Endothelial cell (in vitro differentiated cells): ENCODE measurements around the gene CCM2L. TPM values are rescaled to one million over a fixed set of nuclear protein-coding genes. Genes with fewer than 3 reads are reported as not detected.

Experiments
- DNase-seq: peaks from one replicate; pipeline ENCODE4 v3.0.0; 2021; ENCODE audit warnings: low spot score
- H3K27ac Mint-ChIP-seq: one replicate; pipeline ENCODE4 v1.8.0; 2021; ENCODE audit warnings: mixed read lengths, inconsistent platforms; ENCODE audit not compliant: unreplicated experiment
- H3K27me3 Mint-ChIP-seq: one replicate; pipeline ENCODE4 v1.8.0; 2021; ENCODE audit warnings: mild to moderate bottlenecking, moderate library complexity, mixed read lengths, inconsistent platforms; ENCODE audit not compliant: unreplicated experiment
- H3K36me3 Mint-ChIP-seq: one replicate; pipeline ENCODE4 v1.8.0; 2021; ENCODE audit warnings: mild to moderate bottlenecking, low read depth, mixed read lengths, inconsistent platforms; ENCODE audit not compliant: unreplicated experiment
- H3K4me1 Mint-ChIP-seq: one replicate; pipeline ENCODE4 v1.8.0; 2021; ENCODE audit warnings: mild to moderate bottlenecking, mixed read lengths, inconsistent platforms; ENCODE audit not compliant: unreplicated experiment
- H3K4me3 Mint-ChIP-seq: one replicate; pipeline ENCODE4 v1.8.0; 2021; ENCODE audit warnings: mild to moderate bottlenecking, mixed read lengths, inconsistent platforms; ENCODE audit not compliant: unreplicated experiment
- H3K9me3 Mint-ChIP-seq: one replicate; pipeline ENCODE4 v1.8.0; 2021; ENCODE audit warnings: mixed read lengths, inconsistent platforms; ENCODE audit not compliant: unreplicated experiment
- CTCF ChIP-seq: fragments of 200-600 bp; sonication (generic); IDR thresholded peaks from one replicate; pipeline ENCODE4 v1.5.0; 2021; ENCODE audit warnings: antibody characterized with exemption; ENCODE audit not compliant: unreplicated experiment
- long read RNA-seq: library from polyadenylated mRNA; unstranded; transcript quantifications from one replicate; pipeline ENCODE4 v2.0.0, GENCODE V29; 2020; ENCODE audit not compliant: unreplicated experiment
- total RNA-seq: library from RNA; stranded (reverse); fragmentation: NEBNext Ultra II Directional; extraction: Animal tissue kit (Norgen Biotek cat#: 25700); gene quantifications from one replicate; pipeline ENCODE4 v1.2.1, GENCODE V29; 2021; ENCODE audit not compliant: unreplicated experiment

Gene CCM2L
- 27.2 TPM for total RNA-seq
- long read RNA-seq, partial matches to known transcripts = 1 of 2 reads
- long read RNA-seq, other reads (novel, unspliced or antisense) = 1 of 2 reads

DNA sequence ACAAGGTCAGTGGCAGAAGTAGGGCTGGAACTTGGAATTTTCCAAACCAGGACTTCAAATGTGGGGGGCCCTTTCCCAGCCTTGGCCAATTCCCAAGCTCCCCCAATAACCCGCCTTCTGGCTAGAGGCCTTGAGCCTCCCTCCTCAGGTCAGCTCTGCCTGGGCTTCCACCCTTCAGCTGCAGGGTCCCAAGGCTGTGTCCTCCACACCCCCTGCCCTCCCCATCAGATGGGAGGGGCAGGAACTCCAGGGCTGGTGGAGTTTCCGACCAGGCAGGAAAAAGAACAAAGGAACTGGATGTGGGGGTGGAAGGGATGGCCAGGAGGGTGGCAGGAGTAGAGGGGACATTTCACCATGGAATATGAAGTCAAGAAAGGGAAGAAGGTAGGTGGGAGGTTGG, at the start of gene CCM2L:
Gene CCM2L, plus strand, starts transcription at position 338 of the 400 bp plus-strand sequence. Its CDS starts 17 bp downstream, at position 355.
- H3K4me1 Mint-ChIP-seq = peaks cover 50% of the 10 kb centered on the region
- peaks cover 8% of the 10 kb centered on the region for H3K27me3 Mint-ChIP-seq
- no peak for TF ChIP-seq CTCF
- peak within 1 kb of the TSS; percentile 88 for H3K4me3 Mint-ChIP-seq
- peak within 1 kb of the TSS; percentile 92 for H3K27ac Mint-ChIP-seq
- peaks cover 2% of the 10 kb centered on the region for H3K36me3 Mint-ChIP-seq
- no peaks in the 10 kb centered on the region for H3K9me3 Mint-ChIP-seq
- peak; percentile 38 for DNase-seq

GRCh38 chr20:31962761-31963160, 47.5 kb upstream of the CCM2L start:
- H3K27me3 Mint-ChIP-seq = peaks cover 2% of the 10 kb centered on the region
- no peak overlapping the region for H3K4me3 Mint-ChIP-seq
- H3K4me1 Mint-ChIP-seq = peaks cover 8% of the 10 kb centered on the region
- TF ChIP-seq CTCF = no peak
- H3K36me3 Mint-ChIP-seq = no peaks in the 10 kb centered on the region
- DNase-seq = no peak
- H3K27ac Mint-ChIP-seq = no peak overlapping the region
- H3K9me3 Mint-ChIP-seq = no peaks in the 10 kb centered on the region

DNA sequence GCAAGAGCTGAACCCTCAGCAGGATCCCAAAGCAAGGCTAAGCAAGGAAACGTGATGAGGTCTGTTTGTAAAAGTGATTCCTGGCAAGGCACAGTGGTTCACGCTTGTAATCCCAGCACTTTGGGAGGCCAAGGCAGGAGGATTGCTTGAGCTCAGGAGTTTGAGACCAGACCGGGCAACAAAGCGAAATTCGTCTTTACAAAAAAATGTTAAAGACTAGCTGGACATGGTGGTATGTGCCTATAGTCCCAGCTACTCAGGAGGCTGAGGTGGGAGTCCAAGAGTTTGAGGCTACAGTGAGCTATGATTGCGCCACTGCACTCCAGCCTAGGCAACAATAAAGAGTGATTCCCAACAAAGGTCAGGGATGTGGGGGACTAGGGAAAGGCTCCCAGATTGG, 46.3 kb upstream of the CCM2L start:
- Mint-ChIP-seq H3K27me3 (peaks cover 2% of the 10 kb centered on the region), H3K27ac (no peak overlapping the region), H3K4me3 (no peak overlapping the region), H3K9me3 (no peaks in the 10 kb centered on the region), H3K36me3 (no peaks in the 10 kb centered on the region), H3K4me1 (peaks cover 8% of the 10 kb centered on the region)
- no peak for TF ChIP-seq CTCF
- DNase-seq = no peak

DNA sequence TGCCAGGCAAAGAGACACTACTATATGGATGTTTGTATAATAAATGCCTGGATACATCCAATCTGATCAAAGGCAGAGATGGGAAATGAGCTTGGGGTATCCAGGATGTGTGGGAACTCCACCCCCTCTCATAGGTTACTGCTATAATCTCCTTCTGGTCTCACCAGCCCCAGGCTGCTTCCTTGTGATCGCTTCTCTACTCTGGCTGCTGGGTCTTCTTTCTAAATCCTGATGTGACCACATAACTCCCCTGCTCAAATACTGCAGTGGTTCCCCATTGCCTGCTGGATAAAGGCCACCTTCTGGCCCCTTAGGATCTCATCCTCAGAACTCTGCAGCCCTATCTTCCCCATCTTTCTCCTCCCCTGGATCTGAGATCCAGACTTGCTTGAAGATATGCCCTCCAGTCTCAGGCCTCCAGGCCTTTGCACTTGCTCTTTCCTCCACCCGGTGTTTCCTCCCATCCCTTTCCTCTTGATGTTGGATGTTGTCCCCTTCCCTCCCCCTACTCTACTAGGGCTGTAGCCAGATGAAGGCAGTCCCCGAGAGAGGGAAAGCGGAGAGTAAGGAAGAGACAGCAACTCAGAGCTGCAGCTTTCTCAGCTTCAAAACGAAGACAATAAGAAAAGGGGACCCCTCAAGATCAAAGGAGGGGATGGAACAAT, 43.1 kb upstream of the CCM2L start:
- Mint-ChIP-seq H3K9me3 (no peaks in the 10 kb centered on the region), H3K27ac (no peak overlapping the region), H3K4me1 (peaks cover 7% of the 10 kb centered on the region), H3K36me3 (no peaks in the 10 kb centered on the region), H3K4me3 (peak overlapping the region; percentile 64), H3K27me3 (peaks cover 5% of the 10 kb centered on the region)
- TF ChIP-seq CTCF = no peak
- no peak for DNase-seq

DNA sequence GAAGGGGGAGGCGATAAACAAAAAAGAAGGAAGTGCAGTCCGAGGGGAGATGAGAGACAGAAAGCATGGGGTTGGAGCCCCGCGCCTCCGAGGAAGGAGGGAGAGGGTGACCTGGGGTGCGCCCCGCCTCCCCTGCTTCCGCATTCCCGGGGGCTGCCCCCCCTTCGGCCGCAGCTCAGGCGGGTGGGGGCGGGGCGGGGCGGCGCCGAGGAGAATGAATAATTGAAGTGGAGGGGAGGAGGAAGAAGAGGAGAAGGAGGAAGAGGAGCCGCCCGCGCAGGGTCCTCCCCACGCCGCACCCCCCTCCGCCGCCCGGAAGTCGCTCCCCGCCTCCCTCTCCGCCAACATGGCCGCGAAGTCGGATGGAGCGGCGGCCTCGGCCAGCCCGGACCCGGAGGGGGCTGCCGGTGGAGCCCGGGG, 42.4 kb upstream of the CCM2L start, which contains the start of gene XKR7:
Gene XKR7, plus strand, starts transcription at position 322 of the 420 bp plus-strand sequence. Its CDS starts 25 bp downstream, at position 347.
- Mint-ChIP-seq H3K4me1 (peaks cover 4% of the 10 kb centered on the region), H3K4me3 (peak within 1 kb of the TSS; percentile 91), H3K27me3 (peaks cover 5% of the 10 kb centered on the region), H3K36me3 (no peaks in the 10 kb centered on the region), H3K27ac (no peak within 1 kb of the TSS), H3K9me3 (no peaks in the 10 kb centered on the region)
- DNase-seq = peak; percentile 22
- TF ChIP-seq CTCF = no peak
